ENCODE results near the gene OR7C2.

Gene OR7C2

GRCh38 chr19:14959263-14959662 is 18.0 kb downstream of the OR7C2 start:
- DNase-seq (ENCODE audit: low spot score) (no peak), ATAC-seq (ENCODE audit: low read depth) (no peak)
- H3K9me3 ChIP-seq (ENCODE audit: severe bottlenecking) = no peaks in the 10 kb centered on the region
- TF ChIP-seq CTCF (IDR thresholded peaks at IDR 0.05; ENCODE audit: poor library complexity, severe bottlenecking) = no peak
- no peak overlapping the region for H3K4me3 ChIP-seq (ENCODE audit: severe bottlenecking)
- no peak overlapping the region for H3K27ac ChIP-seq (ENCODE audit: poor library complexity, severe bottlenecking)
- H3K27me3 ChIP-seq (ENCODE audit: insufficient read depth, poor library complexity, severe bottlenecking) = no peaks in the 10 kb centered on the region
- no peaks in the 10 kb centered on the region for H3K36me3 ChIP-seq (ENCODE audit: low read depth)
- H3K4me1 ChIP-seq (ENCODE audit: insufficient read depth, poor library complexity, severe bottlenecking) = no peaks in the 10 kb centered on the region

- Histone ChIP-seq H3K27me3 (ENCODE audit: insufficient read depth, poor library complexity, severe bottlenecking) (no peaks in the 10 kb centered on the region), H3K36me3 (ENCODE audit: low read depth) (no peaks in the 10 kb centered on the region), H3K4me1 (ENCODE audit: insufficient read depth, poor library complexity, severe bottlenecking) (no peaks in the 10 kb centered on the region), H3K4me3 (ENCODE audit: severe bottlenecking) (no peak overlapping the region), H3K27ac (ENCODE audit: poor library complexity, severe bottlenecking) (no peak overlapping the region), H3K9me3 (ENCODE audit: severe bottlenecking) (no peaks in the 10 kb centered on the region)
- ATAC-seq (ENCODE audit: low read depth) (no peak), DNase-seq (ENCODE audit: low spot score) (no peak)
- TF ChIP-seq CTCF (IDR thresholded peaks at IDR 0.05; ENCODE audit: poor library complexity, severe bottlenecking) = no peak
These were observed 20.8 kb downstream of the OR7C2 start for GRCh38 chr19:14961956-14962685.

- H3K27ac ChIP-seq (ENCODE audit: poor library complexity, severe bottlenecking) = no peak overlapping the region
- ATAC-seq (ENCODE audit: low read depth) (no peak), DNase-seq (ENCODE audit: low spot score) (no peak)
- no peaks in the 10 kb centered on the region for H3K36me3 ChIP-seq (ENCODE audit: low read depth)
- no peaks in the 10 kb centered on the region for H3K9me3 ChIP-seq (ENCODE audit: severe bottlenecking)
- no peak overlapping the region for H3K4me3 ChIP-seq (ENCODE audit: severe bottlenecking)
- no peaks in the 10 kb centered on the region for H3K27me3 ChIP-seq (ENCODE audit: insufficient read depth, poor library complexity, severe bottlenecking)
- no peak for TF ChIP-seq CTCF (IDR thresholded peaks at IDR 0.05; ENCODE audit: poor library complexity, severe bottlenecking)
- H3K4me1 ChIP-seq (ENCODE audit: insufficient read depth, poor library complexity, severe bottlenecking) = no peaks in the 10 kb centered on the region
These were observed 27.0 kb downstream of the OR7C2 start for GRCh38 chr19:14968247-14968646.

GRCh38 chr19:14971474-14971873 is 30.2 kb downstream of the OR7C2 start:
- no peak for DNase-seq (ENCODE audit: low spot score)
- Histone ChIP-seq H3K4me3 (ENCODE audit: severe bottlenecking) (no peak overlapping the region), H3K36me3 (ENCODE audit: low read depth) (no peaks in the 10 kb centered on the region), H3K27ac (ENCODE audit: poor library complexity, severe bottlenecking) (no peak overlapping the region), H3K4me1 (ENCODE audit: insufficient read depth, poor library complexity, severe bottlenecking) (no peaks in the 10 kb centered on the region), H3K9me3 (ENCODE audit: severe bottlenecking) (no peaks in the 10 kb centered on the region), H3K27me3 (ENCODE audit: insufficient read depth, poor library complexity, severe bottlenecking) (no peaks in the 10 kb centered on the region)
- ATAC-seq (ENCODE audit: low read depth) = no peak
- TF ChIP-seq CTCF (IDR thresholded peaks at IDR 0.05; ENCODE audit: poor library complexity, severe bottlenecking) = no peak

- Histone ChIP-seq H3K4me3 (ENCODE audit: severe bottlenecking) (no peak overlapping the region), H3K4me1 (ENCODE audit: insufficient read depth, poor library complexity, severe bottlenecking) (no peaks in the 10 kb centered on the region), H3K27me3 (ENCODE audit: insufficient read depth, poor library complexity, severe bottlenecking) (peaks cover 7% of the 10 kb centered on the region), H3K9me3 (ENCODE audit: severe bottlenecking) (no peaks in the 10 kb centered on the region), H3K36me3 (ENCODE audit: low read depth) (no peaks in the 10 kb centered on the region), H3K27ac (ENCODE audit: poor library complexity, severe bottlenecking) (no peak overlapping the region)
- no peak for TF ChIP-seq CTCF (IDR thresholded peaks at IDR 0.05; ENCODE audit: poor library complexity, severe bottlenecking)
- DNase-seq (ENCODE audit: low spot score) = no peak
- ATAC-seq (ENCODE audit: low read depth) = no peak
These were observed 31.4 kb downstream of the OR7C2 start for GRCh38 chr19:14972676-14973075.
